UCSD-AML1 (cell line): Measurements from ENCODE around the gene BRIP1.
"Not testable (repeated sequence)": the region's sequence is repeated elsewhere in the genome, so short reads cannot be mapped to it uniquely, and the experiment has no call there.

Source experiments
- DNase-seq: peaks from one replicate; lab custom pipeline; 2025; ENCODE audit not compliant: unreplicated experiment; lab: John Stamatoyannopoulos, UW

BRIP1 gene

GRCh38 chr17:61805399-61805798, 57.9 kb downstream of the BRIP1 start:
- DNase-seq: no peak

GRCh38 chr17:61803796-61804195, 59.5 kb downstream of the BRIP1 start:
- no peak for DNase-seq

- DNase-seq: no peak
These were observed 60.1 kb downstream of the BRIP1 start for GRCh38 chr17:61803216-61803615.

DNA sequence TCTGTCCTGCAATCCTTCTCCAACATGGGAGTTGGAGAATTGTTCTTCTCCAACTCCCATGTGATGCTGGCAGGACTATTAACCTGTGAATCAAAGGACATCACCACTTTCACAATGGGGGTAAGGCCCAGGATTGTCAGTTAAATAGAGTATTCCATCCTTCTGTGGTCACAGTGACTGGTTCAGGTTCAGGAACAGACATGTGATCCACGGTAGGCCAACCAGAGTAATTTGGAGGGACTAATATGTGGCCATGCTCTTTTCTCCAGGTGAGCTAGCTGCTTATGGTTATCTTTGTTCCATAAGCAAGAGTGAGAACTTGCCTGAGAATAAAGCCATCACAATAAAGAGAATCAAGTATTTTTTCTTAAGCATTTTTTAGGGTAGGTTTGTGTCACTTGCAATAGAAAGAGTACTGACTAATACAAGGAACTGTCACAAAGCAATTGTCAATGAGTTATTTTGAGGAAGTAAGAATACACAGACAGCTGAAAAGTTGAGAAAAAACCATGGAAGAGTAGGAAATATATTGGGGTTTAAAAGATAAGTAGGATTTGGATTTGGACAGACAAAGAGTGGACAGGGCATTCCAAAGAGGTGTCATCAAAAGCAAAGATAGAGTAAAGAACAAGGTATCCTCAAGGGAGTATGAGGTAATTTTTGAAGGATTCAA, 63.4 kb downstream of the BRIP1 start:
- DNase-seq: no peak

- DNase-seq: no peak
These were observed 66.0 kb downstream of the BRIP1 start for GRCh38 chr17:61797283-61797682.

DNA sequence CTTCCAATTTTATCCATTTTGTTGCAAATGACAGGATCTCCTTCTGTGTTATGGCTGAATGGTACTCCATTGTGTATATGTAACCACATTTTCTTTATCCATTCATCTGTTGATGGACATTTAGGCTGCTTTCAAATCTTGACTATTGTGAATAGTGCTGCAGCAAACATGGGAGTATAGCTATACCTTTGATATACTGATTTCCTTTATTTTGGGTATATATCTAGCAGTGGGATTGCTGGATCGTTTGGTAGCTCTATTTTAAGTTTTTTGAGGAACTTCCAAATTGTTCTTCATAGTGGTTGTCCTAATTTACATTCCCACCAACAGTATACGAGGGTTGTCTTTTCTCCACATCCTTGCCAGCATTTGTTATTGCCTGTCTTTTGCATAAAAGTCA, 67.8 kb downstream of the BRIP1 start:
- no peak for DNase-seq

DNA sequence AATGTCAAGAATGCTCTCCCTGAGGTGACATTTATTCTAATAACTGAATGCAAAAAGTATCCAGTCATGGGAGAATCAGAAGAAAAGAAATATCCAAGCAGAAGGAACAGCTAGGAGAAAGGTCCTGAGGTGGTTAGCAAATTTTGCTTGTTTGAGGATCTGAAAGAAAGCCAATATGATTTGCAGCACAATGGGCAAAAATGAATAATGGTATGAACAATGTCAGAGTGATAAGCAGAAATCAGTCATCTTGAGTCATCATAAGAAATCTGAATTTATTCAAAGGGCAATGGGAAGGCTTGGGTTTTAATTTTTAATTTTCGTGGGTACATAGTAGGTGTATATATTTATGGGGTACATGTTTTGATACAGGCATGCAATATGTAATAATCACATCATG, 68.5 kb downstream of the BRIP1 start:
- DNase-seq: no peak

GRCh38 chr17:61794242-61794641, 69.1 kb downstream of the BRIP1 start:
- no peak for DNase-seq

DNA sequence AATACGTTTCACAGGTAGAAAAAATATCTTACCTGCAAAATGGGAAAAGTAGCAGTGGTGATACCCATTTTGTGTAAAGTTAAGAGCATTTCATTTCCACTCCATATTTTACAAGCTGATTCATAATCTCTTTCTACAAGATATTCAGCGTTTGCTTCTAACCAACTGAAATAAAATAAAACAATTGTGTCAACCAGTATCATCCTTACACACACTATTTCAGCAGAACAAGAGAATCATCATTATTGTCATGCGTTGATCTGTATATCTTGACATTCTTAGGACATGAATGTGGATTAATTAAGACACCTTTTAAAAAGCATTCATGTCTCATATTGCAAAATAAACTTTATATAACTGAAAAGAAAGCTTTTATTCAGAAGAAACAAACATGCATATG, 69.8 kb downstream of the BRIP1 start:
- DNase-seq: no peak

DNA sequence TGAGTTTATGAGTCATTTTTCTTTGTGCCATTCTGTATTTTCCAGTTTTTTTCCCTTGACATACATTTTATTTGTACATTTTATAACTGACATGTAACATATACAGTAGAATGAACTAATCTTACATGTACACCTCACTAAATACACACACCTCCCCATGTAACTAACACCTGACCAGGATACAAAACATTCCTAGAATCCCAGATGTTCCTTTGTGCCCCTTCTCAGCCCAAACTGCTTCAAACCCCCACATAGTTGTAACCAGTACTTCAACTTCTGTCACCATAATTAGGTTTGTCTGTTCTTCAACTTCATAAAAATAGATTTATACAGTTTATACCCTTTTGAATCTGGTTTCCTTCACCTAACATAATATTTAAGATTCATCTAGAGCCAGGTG, 73.5 kb downstream of the BRIP1 start:
- no peak for DNase-seq

DNA sequence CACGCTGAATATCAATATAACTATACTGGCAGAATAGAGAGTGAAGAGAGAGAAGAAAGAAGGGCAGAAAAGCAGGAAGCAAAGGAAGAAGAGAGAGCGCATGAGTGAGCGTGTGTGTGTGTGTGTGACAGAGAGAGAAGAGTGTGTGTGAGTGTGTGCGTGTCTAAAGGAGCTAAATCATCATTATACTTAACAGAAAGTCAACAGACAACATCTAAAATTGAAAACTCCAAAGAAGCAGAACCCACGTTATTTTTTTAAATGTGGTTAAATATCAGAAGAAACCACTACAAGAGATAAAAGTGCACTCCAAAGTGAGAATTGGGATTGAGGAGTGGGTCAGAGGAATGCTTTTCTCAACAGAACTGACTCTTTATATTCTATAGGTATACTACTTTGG, 77.2 kb downstream of the BRIP1 start:
- no peak for DNase-seq

GRCh38 chr17:61784510-61784909, 78.8 kb downstream of the BRIP1 start:
- no peak for DNase-seq

GRCh38 chr17:61783556-61784304, 79.6 kb downstream of the BRIP1 start:
- DNase-seq: no peak

DNA sequence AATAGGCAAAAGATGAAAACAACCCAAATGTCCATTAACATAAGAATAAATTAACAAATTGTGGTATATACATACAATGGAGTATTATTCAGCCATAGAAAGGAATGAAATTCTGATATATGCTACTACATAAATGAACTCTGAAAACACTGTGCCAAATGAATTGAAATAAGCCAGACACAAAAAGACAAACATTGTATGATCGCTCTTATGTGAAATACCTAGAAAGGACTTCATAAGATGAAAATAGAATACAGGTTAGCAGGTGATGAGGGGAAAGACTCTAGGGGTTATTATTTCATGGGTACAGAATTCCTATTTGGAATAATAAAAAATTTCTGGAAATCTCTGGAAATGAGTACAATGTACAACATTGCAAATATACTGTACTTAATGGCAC, 80.2 kb downstream of the BRIP1 start:
- no peak for DNase-seq

DNA sequence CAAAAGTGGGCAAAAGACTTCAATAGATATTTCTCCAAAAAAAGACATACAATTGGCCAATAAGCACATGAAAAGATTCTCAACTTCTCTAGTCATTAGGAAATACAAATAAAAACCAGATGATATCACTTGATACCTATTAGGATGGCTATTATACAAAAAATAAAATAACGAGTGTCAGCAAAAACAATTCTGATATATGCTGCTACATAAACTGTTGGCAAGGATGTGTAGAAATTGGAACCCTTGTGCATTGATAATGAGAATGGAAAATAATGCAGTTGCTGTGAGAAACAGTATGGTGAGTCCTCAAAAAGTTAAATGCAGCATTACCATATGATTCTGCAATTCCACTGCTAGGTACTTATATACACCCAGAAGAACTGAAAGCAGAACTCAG, 80.6 kb downstream of the BRIP1 start:
- no peak for DNase-seq

DNA sequence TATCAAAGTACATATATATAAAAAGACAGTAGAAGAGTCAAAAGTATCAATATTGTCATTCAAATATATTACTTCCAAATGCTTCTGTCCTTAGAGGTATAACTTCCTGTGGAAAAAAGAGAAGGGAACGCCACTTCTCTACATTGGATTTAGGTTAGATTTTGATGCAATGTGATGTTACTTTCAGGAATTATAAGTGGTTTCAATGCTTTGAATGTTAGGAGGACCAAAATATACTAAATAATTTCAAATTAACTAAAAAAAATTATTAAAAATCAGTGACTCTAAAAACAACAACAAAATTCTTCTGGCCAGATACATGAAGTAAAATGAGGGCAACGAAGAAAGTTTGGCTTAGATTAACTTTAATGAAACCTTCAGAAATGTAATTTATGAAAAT, 88.0 kb downstream of the BRIP1 start:
- no peak for DNase-seq

DNA sequence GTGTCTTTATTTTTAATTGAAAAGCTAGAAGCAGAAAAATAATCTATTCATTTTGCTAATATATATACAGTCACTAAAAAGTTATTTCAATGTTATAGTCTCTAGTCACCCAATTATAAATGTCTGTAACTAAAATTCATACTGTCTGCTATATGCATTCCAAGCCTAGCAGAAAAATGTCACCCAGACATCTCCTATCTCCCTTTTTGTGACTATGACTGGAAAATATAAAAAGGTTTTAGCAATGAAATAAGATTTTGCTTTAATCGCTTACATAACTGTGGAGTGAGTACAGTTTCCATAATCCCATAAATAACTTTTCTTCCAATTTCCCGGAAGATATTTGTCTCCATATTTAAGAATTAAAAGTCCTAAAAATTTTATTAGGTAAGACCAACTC, 88.6 kb downstream of the BRIP1 start:
- DNase-seq: no peak

- DNase-seq: not testable (repeated sequence)
These were observed 89.2 kb downstream of the BRIP1 start for GRCh38 chr17:61774087-61774486.

DNA sequence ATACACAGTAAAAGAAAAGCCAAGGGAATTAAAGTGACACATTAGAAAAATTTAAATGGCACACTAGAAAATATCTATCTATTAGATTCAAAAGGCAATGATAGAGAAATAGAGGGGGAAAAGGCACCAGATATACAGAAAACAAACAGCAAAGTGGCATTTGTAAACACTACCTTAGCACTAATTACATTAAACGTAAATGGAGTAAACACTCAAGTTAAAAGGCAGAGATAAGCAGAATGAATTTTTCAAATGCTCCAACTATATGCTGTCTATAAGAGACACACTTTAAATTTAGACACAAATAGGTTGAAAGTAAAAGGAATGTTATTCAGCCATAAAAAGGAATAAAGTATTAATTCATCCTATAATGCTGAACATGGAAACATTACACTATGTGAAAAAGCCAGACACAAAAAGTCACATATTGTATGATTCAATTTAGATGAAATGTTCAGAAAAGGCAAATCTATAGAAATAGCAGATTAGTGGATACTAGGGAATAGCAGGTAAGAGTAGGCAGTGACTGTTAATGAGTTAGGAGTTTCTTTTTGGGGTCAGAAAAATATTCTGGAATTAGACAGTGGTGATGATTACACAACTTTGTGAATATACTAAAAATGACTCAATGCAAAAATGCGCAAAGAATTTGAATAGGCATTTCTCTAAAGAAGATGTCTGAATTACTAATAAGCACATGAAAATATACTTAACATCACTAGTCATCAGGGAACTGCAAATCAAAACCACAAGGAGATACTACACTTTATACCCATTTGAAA, 92.4 kb downstream of the BRIP1 start:
- DNase-seq: no peak

GRCh38 chr17:61770043-61770442, 93.3 kb downstream of the BRIP1 start:
- DNase-seq: no peak

DNA sequence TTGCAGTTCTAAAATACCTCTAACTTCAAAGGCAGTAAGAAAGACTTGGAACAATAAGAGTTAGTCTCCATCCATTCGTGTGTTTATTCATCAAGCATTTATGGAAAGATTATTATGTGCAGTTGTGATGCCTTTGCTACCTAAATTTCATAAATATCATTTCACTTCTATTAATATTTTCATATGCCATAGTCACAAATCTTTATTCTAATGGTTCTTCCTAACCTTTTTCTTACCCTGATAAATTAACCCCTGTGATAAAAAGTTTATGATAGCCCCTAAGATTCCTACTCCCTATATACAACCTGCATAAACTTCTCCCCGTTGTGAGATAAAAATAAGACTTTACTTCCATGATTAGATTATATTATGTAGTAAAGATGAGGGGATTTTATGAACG, 94.9 kb downstream of the BRIP1 start:
- DNase-seq: no peak

DNA sequence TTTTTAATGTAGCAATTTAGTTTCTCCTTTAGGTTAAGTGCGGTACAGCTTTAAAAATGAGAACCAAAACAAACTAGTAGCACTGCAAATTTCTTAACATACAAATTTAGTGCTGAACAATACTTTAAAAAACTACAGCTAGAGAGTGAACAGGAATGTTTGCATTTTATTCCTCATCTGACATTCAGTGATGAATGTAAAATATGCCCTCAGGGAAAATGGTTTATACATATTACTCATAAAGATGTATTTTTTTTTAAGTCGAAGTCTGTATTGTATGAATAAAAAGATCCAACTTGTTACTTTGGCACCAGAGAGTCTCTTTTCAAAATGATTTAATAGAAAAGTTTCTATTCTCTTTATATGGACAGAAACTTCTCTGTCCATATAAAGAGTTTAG, 96.8 kb downstream of the BRIP1 start:
- DNase-seq: no peak
